Measurements from ENCODE around the gene UPK1A.

The UPK1A gene

GRCh38 chr19:35666251-35666913, at the start of gene UPK1A:
Gene UPK1A, plus strand, starts transcription at chr19:35666517. Its CDS starts 296 bp downstream, at chr19:35666813.
- no peak for DNase-seq

- DNase-seq: no peak
Observed at GRCh38 chr19:35618857-35619256, 47.5 kb upstream of the UPK1A start.

- no peak for DNase-seq
Observed at GRCh38 chr19:35619290-35619923, 46.9 kb upstream of the UPK1A start.

- DNase-seq: no peak
Observed at GRCh38 chr19:35620001-35620400, 46.3 kb upstream of the UPK1A start.

GRCh38 chr19:35621708-35622107, 44.6 kb upstream of the UPK1A start:
- DNase-seq: no peak

- DNase-seq: no peak
Observed at GRCh38 chr19:35622750-35623149, 43.6 kb upstream of the UPK1A start.

- no peak for DNase-seq
Observed at GRCh38 chr19:35623327-35624010, 42.8 kb upstream of the UPK1A start.

- DNase-seq: no peak
Observed at GRCh38 chr19:35628264-35628564, 38.1 kb upstream of the UPK1A start.

- DNase-seq: peak; percentile 98
Observed at GRCh38 chr19:35628565-35629331, 37.6 kb upstream of the UPK1A start, which contains the start of gene RBM42. Gene RBM42, plus strand, starts transcription at chr19:35629036. Its CDS starts 118 bp downstream, at chr19:35629154.

- no peak for DNase-seq
Observed at GRCh38 chr19:35629332-35629633, 37.0 kb upstream of the UPK1A start.

GRCh38 chr19:35633727-35634440, 32.4 kb upstream of the UPK1A start:
- no peak for DNase-seq

- DNase-seq: no peak
Observed at GRCh38 chr19:35636651-35637050, 29.7 kb upstream of the UPK1A start.

- DNase-seq: no peak
Observed at GRCh38 chr19:35637165-35637564, 29.2 kb upstream of the UPK1A start.

- DNase-seq: no peak
Observed at GRCh38 chr19:35639321-35639639, 27.0 kb upstream of the UPK1A start.

- no peak for DNase-seq
Observed at GRCh38 chr19:35639863-35640262, 26.5 kb upstream of the UPK1A start.

- no peak for DNase-seq
Observed at GRCh38 chr19:35641515-35642151, 24.7 kb upstream of the UPK1A start, which contains the start of gene ETV2. Gene ETV2, plus strand, starts transcription at chr19:35641745. Its CDS starts 716 bp downstream, at chr19:35642461.

- DNase-seq: no peak
Observed at GRCh38 chr19:35642312-35642711, 24.0 kb upstream of the UPK1A start.

- no peak for DNase-seq
Observed at GRCh38 chr19:35642798-35643254, 23.5 kb upstream of the UPK1A start.

GRCh38 chr19:35643255-35644205, 22.8 kb upstream of the UPK1A start:
- peak; percentile 88 for DNase-seq

- DNase-seq: peak; percentile 94
Observed at GRCh38 chr19:35644206-35644986, 21.9 kb upstream of the UPK1A start.
